HK-2 (cell line): ENCODE results near the gene SORBS2.
A peak's percentile ranks its signal among the peaks of the same experiment; 100 is the strongest.
"Not testable (repeated sequence)": the region's sequence is repeated elsewhere in the genome, so short reads cannot be mapped to it uniquely, and the experiment has no call there.

ENCODE experiments used
- DNase-seq: peaks from one replicate; pipeline ENCODE4 v3.0.0-alpha.2; 2018; ENCODE audit not compliant: unreplicated experiment

The SORBS2 gene

GRCh38 chr4:185811509-185812364 is at the start of gene SORBS2:
Gene SORBS2, minus strand, starts transcription at chr4:185812194. Its CDS starts 121,623 bp downstream, at chr4:185690571.
- DNase-seq: peak; percentile 27

GRCh38 chr4:185859111-185859510 is 47.1 kb upstream of the SORBS2 start:
- no peak for DNase-seq

GRCh38 chr4:185857561-185857960 is 45.6 kb upstream of the SORBS2 start:
- not testable (repeated sequence) for DNase-seq

- no peak for DNase-seq
These were observed 41.8 kb upstream of the SORBS2 start for GRCh38 chr4:185853841-185854240.

GRCh38 chr4:185852961-185853360 is 41.0 kb upstream of the SORBS2 start:
- DNase-seq: no peak

- no peak for DNase-seq
These were observed 37.9 kb upstream of the SORBS2 start for GRCh38 chr4:185849664-185850550.

- DNase-seq: no peak
These were observed 35.5 kb upstream of the SORBS2 start for GRCh38 chr4:185847352-185848097.

GRCh38 chr4:185846505-185847150 is 34.6 kb upstream of the SORBS2 start:
- DNase-seq: no peak

GRCh38 chr4:185845966-185846365 is 34.0 kb upstream of the SORBS2 start:
- DNase-seq: no peak

- no peak for DNase-seq
These were observed 29.5 kb upstream of the SORBS2 start for GRCh38 chr4:185841451-185841850.

- no peak for DNase-seq
These were observed 29.0 kb upstream of the SORBS2 start for GRCh38 chr4:185840953-185841352.

- DNase-seq: no peak
These were observed 28.2 kb upstream of the SORBS2 start for GRCh38 chr4:185840201-185840600.

GRCh38 chr4:185839770-185840169 is 27.8 kb upstream of the SORBS2 start:
- DNase-seq: no peak

- peak; percentile 68 for DNase-seq
These were observed 27.3 kb upstream of the SORBS2 start for GRCh38 chr4:185839194-185839712.

GRCh38 chr4:185838514-185839193 is 26.7 kb upstream of the SORBS2 start:
- no peak for DNase-seq

GRCh38 chr4:185838104-185838452 is 26.1 kb upstream of the SORBS2 start:
- DNase-seq: no peak

- no peak for DNase-seq
These were observed 25.6 kb upstream of the SORBS2 start for GRCh38 chr4:185837415-185838103.

GRCh38 chr4:185836241-185837084 is 24.5 kb upstream of the SORBS2 start:
- DNase-seq: no peak

- DNase-seq: no peak
These were observed 23.8 kb upstream of the SORBS2 start for GRCh38 chr4:185835814-185836213.
